Spleen (tissue), 11 donors: ENCODE data around the gene MTMR11. TPM values are rescaled to one million over a fixed set of nuclear protein-coding genes. Genes with fewer than 3 reads are reported as not detected.
"Not testable (repeated sequence)": the region's sequence is repeated elsewhere in the genome, so short reads cannot be mapped to it uniquely, and the experiment has no call there.

Experiments used
- DNase-seq: peaks from one replicate; pipeline ENCODE4 v3.0.0-alpha.2; 2020
- H3K27ac ChIP-seq, 8 donors: fragments of 200-600 bp; sonication (generic) in 7 of 8; 1 replicate in 4 of 8; 2 replicates in 4 of 8; pipeline versions ENCODE4 v1.5.0 to v1.8.0; 2016 to 2021; ENCODE audit warnings: inconsistent platforms in 4 of 8, mild to moderate bottlenecking in 4 of 8, moderate library complexity in 1 of 8
- H3K27me3 ChIP-seq, 7 donors: fragments of 200-600 bp; sonication (generic) in 6 of 7; replicated peaks in 1 of 7; 1 replicate in 4 of 7; 2 replicates in 3 of 7; pipeline versions ENCODE4 v1.5.0 to v1.8.0; 2016 to 2021; ENCODE audit warnings: inconsistent platforms in 3 of 7, mild to moderate bottlenecking in 1 of 7
- H3K36me3 ChIP-seq, 6 donors: fragments of 200-600 bp; sonication (generic) in 5 of 6; 1 replicate in 4 of 6; 2 replicates in 2 of 6; pipeline versions ENCODE4 v1.5.0 to v1.8.0; 2016 to 2021; ENCODE audit warnings: inconsistent platforms in 2 of 6
- H3K4me1 ChIP-seq, 6 donors: fragments of 200-600 bp; sonication (generic) in 5 of 6; 1 replicate in 3 of 6; 2 replicates in 3 of 6; pipeline versions ENCODE4 v1.5.0 to v1.8.0; 2016 to 2021; ENCODE audit warnings: inconsistent platforms in 3 of 6
- H3K4me3 ChIP-seq, 8 donors: fragments of 200-600 bp; sonication (generic) in 7 of 8; 1 replicate in 4 of 8; 2 replicates in 4 of 8; pipeline versions ENCODE4 v1.5.0 to v1.8.0; 2016 to 2021; ENCODE audit warnings: inconsistent platforms in 4 of 8, mild to moderate bottlenecking in 4 of 8, moderate library complexity in 2 of 8
- H3K9me3 ChIP-seq, 8 donors: fragments of 200-600 bp; sonication (generic) in 7 of 8; 1 replicate in 4 of 8; 2 replicates in 4 of 8; pipeline versions ENCODE4 v1.5.0 to v1.8.0; 2016 to 2021; ENCODE audit warnings: inconsistent platforms in 4 of 8
- CTCF ChIP-seq, 11 experiments: fragments of 200-600 bp in 7 of 11; fragments of 450-650 bp in 4 of 11; sonication (generic) in 4 of 11; IDR thresholded peaks in 8 of 11; conservative IDR thresholded peaks in 3 of 11; 1 replicate in 7 of 11; 2 replicates in 4 of 11; pipeline versions ENCODE4 v1.4.0 to v1.8.0; 2016 to 2021; ENCODE audit warnings: antibody characterized with exemption in 11 of 11, inconsistent platforms in 4 of 11, mild to moderate bottlenecking in 1 of 11
- POLR2A ChIP-seq, 3 donors: fragments of 450-650 bp; IDR thresholded peaks; one replicate each; pipeline ENCODE4 v1.5.1; 2017; ENCODE audit warnings: antibody characterized with exemption in 3 of 3, mild to moderate bottlenecking in 1 of 3
- POLR2AphosphoS5 ChIP-seq, 3 donors: sonication (generic); formaldehyde crosslinking; IDR thresholded peaks; one replicate each; pipeline ENCODE4 v1.5.1; 2017; ENCODE audit warnings: antibody characterized with exemption in 3 of 3
- WGBS, 5 donors: extraction: QIAGEN DNeasy Blood & Tissue Kit in 3 of 5; methylation state at CpG; one replicate each; pipeline versions ENCODE4 v1.1.5 to v1.1.7; 2013 to 2018; 5-methylcytosine and 5-hydroxymethylcytosine counted together
- intact Hi-C: fragments of 100-400 bp; cut with DNase I; formaldehyde crosslinking; loops from one replicate; pipeline ENCODE4 v1.15.0; 2023; ENCODE audit warnings: low total_unique reads
- polyA plus RNA-seq, 3 donors: library from polyadenylated mRNA; stranded (reverse); fragments of 200-250 nt; gene quantifications; one replicate each; pipeline ENCODE4 v1.2.1, GENCODE V29; 2013
- total RNA-seq, 7 donors: library from RNA; depleted of rRNA in 3 of 7; stranded (reverse); fragments of >200 nt in 3 of 7; fragmentation: NEBNext Ultra II Directional in 4 of 7; extraction: Animal tissue kit (Norgen Biotek cat#: 25700) in 4 of 7; gene quantifications; one replicate each; pipeline versions ENCODE4 v1.1.0 to v1.2.1, GENCODE V29; 2016 to 2021
- donor health status: healthy with polysubstance abuse.
- donor health status: DM: no; HTN: no; CAD: no; lungs with moderate emphysema.
- donor health status: DM: no; HTN: no; CAD: no.
- donor health status: Bipolar disorder and iron deficiency.
- donor health status: healthy.
- donor health status: DM: no; HTN: no; CAD: no.
- donor health status: DM: yes; HTN: yes; CAD: no.

The MTMR11 gene
- total and polyA plus RNA-seq, 10 donors: 1.4 to 16.2 (median 5.8) TPM

GRCh38 chr1:149886121-149886395, 50.6 kb downstream of the MTMR11 start:
- WGBS, 5 donors: 0 to 2% (median 0%) methylated on average over 7 to 19 of the region's 19 CpGs
- TF ChIP-seq POLR2AphosphoS5 (IDR thresholded peaks at IDR 0.05) (peak in 1 of 3 donors; percentile 99), CTCF (IDR thresholded peaks at IDR 0.05 in 8 of 11, conservative IDR thresholded peaks at IDR 0.05 in 3 of 11) (peak in 2 of 11 experiments; percentile 4)
- DNase-seq, H3K9me3 ChIP-seq, H3K27me3 ChIP-seq, intact Hi-C loops, H3K36me3 ChIP-seq: not testable (repeated sequence)
- peak overlapping the region; percentile 40 to 71 (median 54) for H3K4me3 ChIP-seq
- peak overlapping the region; percentile 98 to 100 (median 100) for H3K27ac ChIP-seq
- H3K4me1 ChIP-seq: peaks cover 12 to 35% (median 25%) of the 10 kb centered on the region in 6 donors

- H3K4me3 ChIP-seq: peak overlapping the region; percentile 40 to 71 (median 54)
- H3K9me3 ChIP-seq: no peaks in the 10 kb centered on the region
- H3K27me3 ChIP-seq: no peaks in the 10 kb centered on the region
- 0 to 1% (median 0%) methylated on average over 36 of the region's 36 CpGs for WGBS, 5 donors
- peak in 2 of 3 donors; percentile 88 to 90 for TF ChIP-seq POLR2AphosphoS5 (IDR thresholded peaks at IDR 0.05)
- TF ChIP-seq CTCF (IDR thresholded peaks at IDR 0.05 in 8 of 11, conservative IDR thresholded peaks at IDR 0.05 in 3 of 11): peak in 4 of 11 experiments; percentile 3 to 27 (median 21)
- TF ChIP-seq POLR2A (IDR thresholded peaks at IDR 0.05): peak in 2 of 3 donors; percentile 65 to 85
- DNase-seq: peak; percentile 94
- peaks cover 12 to 35% (median 25%) of the 10 kb centered on the region in 6 donors for H3K4me1 ChIP-seq
- intact Hi-C loops: no loop called here
- peak overlapping the region; percentile 98 to 100 (median 100) for H3K27ac ChIP-seq
- no peaks in the 10 kb centered on the region for H3K36me3 ChIP-seq
These were observed 51.1 kb downstream of the MTMR11 start for GRCh38 chr1:149885339-149886120.

- H3K4me1 ChIP-seq: peaks cover 12 to 41% (median 27%) of the 10 kb centered on the region in 6 donors
- peak overlapping the region; percentile 40 to 71 (median 54) for H3K4me3 ChIP-seq
- TF ChIP-seq POLR2AphosphoS5 (IDR thresholded peaks at IDR 0.05): peak in 1 of 3 donors; percentile 20
- TF ChIP-seq POLR2A (IDR thresholded peaks at IDR 0.05): no peak
- no peak for TF ChIP-seq CTCF (IDR thresholded peaks at IDR 0.05 in 8 of 11, conservative IDR thresholded peaks at IDR 0.05 in 3 of 11)
- DNase-seq: peak; percentile 57
- H3K27ac ChIP-seq: peak overlapping the region; percentile 98 to 100 (median 100)
- H3K36me3 ChIP-seq: no peaks in the 10 kb centered on the region
- H3K27me3 ChIP-seq: no peaks in the 10 kb centered on the region
- intact Hi-C loops: no loop called here
- 4 to 6% (median 5%) methylated on average over 9 of the region's 9 CpGs for WGBS, 5 donors
- H3K9me3 ChIP-seq: no peaks in the 10 kb centered on the region
These were observed 52.0 kb downstream of the MTMR11 start for GRCh38 chr1:149884433-149885338.
